HG02588 (cell line): ENCODE measurements around the gene CLTCL1.
"Not testable (repeated sequence)": the region's sequence is repeated elsewhere in the genome, so short reads cannot be mapped to it uniquely, and the experiment has no call there.

Source experiments
- ATAC-seq: cut with Tn5 transposase; IDR thresholded peaks from one replicate; pipeline ENCODE4 v1.9.1; 2021; ENCODE audit warnings: mild to moderate bottlenecking, moderate library complexity; ENCODE audit not compliant: unreplicated experiment

Gene CLTCL1

GRCh38 chr22:19256362-19256761 lies 35.2 kb downstream of the CLTCL1 start:
- ATAC-seq, result not testable (repeated sequence)

GRCh38 chr22:19253143-19253542 lies 38.4 kb downstream of the CLTCL1 start:
- no peak for ATAC-seq

GRCh38 chr22:19244600-19245352 lies 46.7 kb downstream of the CLTCL1 start:
- no peak for ATAC-seq

- no peak for ATAC-seq
Measured at GRCh38 chr22:19242699-19243098, 48.8 kb downstream of the CLTCL1 start.

- no peak for ATAC-seq
Measured at GRCh38 chr22:19241593-19241906, 50.0 kb downstream of the CLTCL1 start.

GRCh38 chr22:19240813-19241592 lies 50.5 kb downstream of the CLTCL1 start:
- ATAC-seq, result no peak

- ATAC-seq, result no peak
Measured at GRCh38 chr22:19239464-19239863, 52.1 kb downstream of the CLTCL1 start.

GRCh38 chr22:19238900-19239299 lies 52.6 kb downstream of the CLTCL1 start:
- no peak for ATAC-seq

- no peak for ATAC-seq
Measured at GRCh38 chr22:19235874-19236273, 55.6 kb downstream of the CLTCL1 start.

- no peak for ATAC-seq
Measured at GRCh38 chr22:19234126-19234896, 57.2 kb downstream of the CLTCL1 start.

- no peak for ATAC-seq
Measured at GRCh38 chr22:19233189-19233661, 58.3 kb downstream of the CLTCL1 start.

GRCh38 chr22:19232623-19233022 lies 58.9 kb downstream of the CLTCL1 start:
- ATAC-seq, result no peak

- no peak for ATAC-seq
Measured at GRCh38 chr22:19231986-19232385, 59.5 kb downstream of the CLTCL1 start.

- ATAC-seq, result no peak
Measured at GRCh38 chr22:19229600-19229999, 61.9 kb downstream of the CLTCL1 start.

- no peak for ATAC-seq
Measured at GRCh38 chr22:19228179-19228578, 63.3 kb downstream of the CLTCL1 start.

- no peak for ATAC-seq
Measured at GRCh38 chr22:19226428-19226827, 65.1 kb downstream of the CLTCL1 start.

- no peak for ATAC-seq
Measured at GRCh38 chr22:19225560-19225959, 66.0 kb downstream of the CLTCL1 start.

- no peak for ATAC-seq
Measured at GRCh38 chr22:19224985-19225384, 66.5 kb downstream of the CLTCL1 start.

GRCh38 chr22:19224557-19224956 lies 67.0 kb downstream of the CLTCL1 start:
- ATAC-seq, result no peak

GRCh38 chr22:19223617-19224016 lies 67.9 kb downstream of the CLTCL1 start:
- ATAC-seq, result no peak

- no peak for ATAC-seq
Measured at GRCh38 chr22:19223110-19223509, 68.4 kb downstream of the CLTCL1 start.
